ENCODE data around the gene ANKS1B. TPM values are rescaled to one million over a fixed set of nuclear protein-coding genes. Genes with fewer than 3 reads are reported as not detected.
"Not testable (repeated sequence)": the region's sequence is repeated elsewhere in the genome, so short reads cannot be mapped to it uniquely, and the experiment has no call there.

The ANKS1B gene
- total RNA-seq, 1 experiment from 2014 or later, result 0.61 TPM

DNA sequence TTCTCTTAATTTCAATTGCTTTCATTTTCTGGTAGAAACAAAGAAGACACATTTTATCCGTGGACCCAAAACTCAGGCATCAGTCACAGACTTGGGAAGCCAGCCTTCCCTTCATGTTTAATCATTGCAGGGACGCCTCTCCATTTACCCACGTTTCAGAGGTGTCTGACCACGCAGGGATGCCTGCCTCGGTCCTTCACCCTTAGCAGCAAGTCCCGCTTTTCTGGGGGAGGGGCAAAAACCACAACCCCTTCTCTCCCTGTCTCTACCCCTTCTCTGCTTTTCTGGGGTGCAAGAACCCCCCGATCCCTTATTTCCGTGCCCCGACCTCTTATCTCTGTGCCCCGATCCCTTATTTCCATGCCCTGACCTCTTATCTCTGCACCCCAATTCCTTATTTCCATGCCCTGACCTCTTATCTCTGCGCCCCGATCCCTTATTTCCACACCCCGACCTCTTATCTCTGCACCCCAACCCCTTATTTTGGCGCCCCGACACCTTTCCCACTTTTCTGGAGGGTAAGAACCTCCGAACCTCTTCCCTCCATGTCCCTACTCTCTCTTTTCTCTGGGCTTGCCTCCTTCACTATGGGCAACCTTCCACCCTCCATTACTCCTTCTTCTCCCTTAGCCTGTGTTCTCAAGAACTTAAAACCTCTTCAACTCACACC is 268.8 kb downstream of the ANKS1B start:
- H3K9me3 Mint-ChIP-seq (ENCODE audit: unreplicated experiment); POLR2A ChIA-PET; intact Hi-C loops (cut with micrococcal nuclease; ENCODE audit: unreplicated experiment); H3K9me3 ChIP-seq; H3K36me3 Mint-ChIP-seq (ENCODE audit: insufficient read depth, unreplicated experiment); H3K4me3 ChIP-seq (ENCODE audit: low read depth, low read length); DNase-seq; H3K4me1 ChIP-seq; H3K4me1 Mint-ChIP-seq (ENCODE audit: low read depth, unreplicated experiment); H3K36me3 ChIP-seq (ENCODE audit: control insufficient read depth, insufficient read depth, low read length); BruUV-seq (replicated peaks); H3K27ac Mint-ChIP-seq (ENCODE audit: unreplicated experiment); CTCF ChIA-PET; H3K4me3 Mint-ChIP-seq (ENCODE audit: unreplicated experiment); H3K27me3 ChIP-seq (replicated peaks; ENCODE audit: control insufficient read depth, insufficient read depth, low read length): not testable (repeated sequence)
- peaks cover 12% of the 10 kb centered on the region for H3K27me3 Mint-ChIP-seq (ENCODE audit: insufficient read depth, unreplicated experiment)

DNA sequence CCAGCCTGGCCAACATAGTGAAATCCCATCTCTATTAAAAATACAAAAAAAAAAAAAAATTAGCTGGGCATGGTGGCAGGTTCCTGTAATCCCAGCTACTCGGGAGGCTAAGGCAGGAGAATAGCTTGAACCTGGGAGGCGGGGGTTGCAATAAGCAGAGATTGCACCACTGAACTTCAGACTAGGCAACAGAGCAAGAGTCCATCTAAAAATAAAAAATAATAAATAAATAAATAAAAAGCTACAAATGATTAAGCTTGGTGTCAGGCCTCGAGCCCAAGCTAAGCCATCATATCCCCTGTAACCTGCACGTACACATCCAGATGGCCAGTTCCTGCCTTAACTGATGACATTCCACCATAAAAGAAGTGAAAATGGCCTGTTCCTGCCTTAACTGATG is 269.8 kb downstream of the ANKS1B start:
- intact Hi-C loops (cut with micrococcal nuclease; ENCODE audit: unreplicated experiment); H3K4me3 ChIP-seq (ENCODE audit: low read depth, low read length); BruUV-seq (replicated peaks); H3K36me3 Mint-ChIP-seq (ENCODE audit: insufficient read depth, unreplicated experiment); H3K4me3 Mint-ChIP-seq (ENCODE audit: unreplicated experiment); H3K27ac Mint-ChIP-seq (ENCODE audit: unreplicated experiment); H3K9me3 ChIP-seq; POLR2A ChIA-PET; CTCF ChIA-PET; H3K4me1 Mint-ChIP-seq (ENCODE audit: low read depth, unreplicated experiment); H3K36me3 ChIP-seq (ENCODE audit: control insufficient read depth, insufficient read depth, low read length); H3K9me3 Mint-ChIP-seq (ENCODE audit: unreplicated experiment); DNase-seq; H3K27me3 ChIP-seq (replicated peaks; ENCODE audit: control insufficient read depth, insufficient read depth, low read length); H3K4me1 ChIP-seq: not testable (repeated sequence)
- peaks cover 12% of the 10 kb centered on the region for H3K27me3 Mint-ChIP-seq (ENCODE audit: insufficient read depth, unreplicated experiment)

DNA sequence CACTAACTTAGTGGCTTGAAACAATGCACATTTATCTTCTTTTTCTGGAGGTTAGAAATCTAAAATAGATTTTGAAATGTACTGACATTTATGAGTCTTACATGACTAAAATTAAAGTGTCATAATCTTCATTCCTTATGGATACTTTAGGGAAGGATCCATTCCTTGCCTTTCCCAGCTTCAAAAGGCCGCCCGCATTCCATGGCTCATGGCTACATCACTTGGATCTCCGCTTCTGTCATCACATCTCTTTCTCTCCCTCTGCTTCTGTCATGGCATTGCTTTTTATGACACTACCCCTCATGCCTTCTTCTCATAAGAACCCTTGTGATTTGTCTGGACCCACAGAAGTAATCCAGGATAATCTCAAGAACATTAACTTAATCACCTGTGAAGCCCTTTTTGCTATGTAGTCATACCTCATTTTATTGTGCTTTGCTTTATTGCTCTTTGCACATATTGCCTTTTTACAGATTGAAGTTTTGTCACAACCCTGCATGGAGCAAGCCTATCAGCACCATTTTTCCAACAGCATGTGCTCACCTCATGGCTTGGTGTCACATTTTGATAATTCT is 270.7 kb downstream of the ANKS1B start:
- CTCF ChIA-PET, result no interaction called here
- BruUV-seq (replicated peaks), result no TSS peak
- H3K4me1 ChIP-seq, result no peaks in the 10 kb centered on the region
- no peak overlapping the region for H3K4me3 ChIP-seq (ENCODE audit: low read depth, low read length)
- Mint-ChIP-seq H3K27me3 (ENCODE audit: insufficient read depth, unreplicated experiment) (peaks cover 12% of the 10 kb centered on the region), H3K27ac (ENCODE audit: unreplicated experiment) (no peak overlapping the region), H3K4me1 (ENCODE audit: low read depth, unreplicated experiment) (no peaks in the 10 kb centered on the region), H3K9me3 (ENCODE audit: unreplicated experiment) (no peaks in the 10 kb centered on the region), H3K4me3 (ENCODE audit: unreplicated experiment) (no peak overlapping the region), H3K36me3 (ENCODE audit: insufficient read depth, unreplicated experiment) (no peaks in the 10 kb centered on the region)
- no peaks in the 10 kb centered on the region for H3K9me3 ChIP-seq
- intact Hi-C loops (cut with micrococcal nuclease; ENCODE audit: unreplicated experiment), result no loop called here
- no peaks in the 10 kb centered on the region for H3K27me3 ChIP-seq (replicated peaks; ENCODE audit: control insufficient read depth, insufficient read depth, low read length)
- POLR2A ChIA-PET, result no interaction called here
- no peaks in the 10 kb centered on the region for H3K36me3 ChIP-seq (ENCODE audit: control insufficient read depth, insufficient read depth, low read length)
- no peak for DNase-seq
- TF ChIP-seq, protein P1, sequence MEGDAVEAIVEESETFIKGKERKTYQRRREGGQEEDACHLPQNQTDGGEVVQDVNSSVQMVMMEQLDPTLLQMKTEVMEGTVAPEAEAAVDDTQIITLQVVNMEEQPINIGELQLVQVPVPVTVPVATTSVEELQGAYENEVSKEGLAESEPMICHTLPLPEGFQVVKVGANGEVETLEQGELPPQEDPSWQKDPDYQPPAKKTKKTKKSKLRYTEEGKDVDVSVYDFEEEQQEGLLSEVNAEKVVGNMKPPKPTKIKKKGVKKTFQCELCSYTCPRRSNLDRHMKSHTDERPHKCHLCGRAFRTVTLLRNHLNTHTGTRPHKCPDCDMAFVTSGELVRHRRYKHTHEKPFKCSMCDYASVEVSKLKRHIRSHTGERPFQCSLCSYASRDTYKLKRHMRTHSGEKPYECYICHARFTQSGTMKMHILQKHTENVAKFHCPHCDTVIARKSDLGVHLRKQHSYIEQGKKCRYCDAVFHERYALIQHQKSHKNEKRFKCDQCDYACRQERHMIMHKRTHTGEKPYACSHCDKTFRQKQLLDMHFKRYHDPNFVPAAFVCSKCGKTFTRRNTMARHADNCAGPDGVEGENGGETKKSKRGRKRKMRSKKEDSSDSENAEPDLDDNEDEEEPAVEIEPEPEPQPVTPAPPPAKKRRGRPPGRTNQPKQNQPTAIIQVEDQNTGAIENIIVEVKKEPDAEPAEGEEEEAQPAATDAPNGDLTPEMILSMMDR (IDR thresholded peaks at IDR 0.05; ENCODE audit: insufficient read depth in 1 of 2, low read depth in 1 of 2, low read length in 1 of 2, severe bottlenecking in 1 of 2, unreplicated experiment in 1 of 2), result no peak

DNA sequence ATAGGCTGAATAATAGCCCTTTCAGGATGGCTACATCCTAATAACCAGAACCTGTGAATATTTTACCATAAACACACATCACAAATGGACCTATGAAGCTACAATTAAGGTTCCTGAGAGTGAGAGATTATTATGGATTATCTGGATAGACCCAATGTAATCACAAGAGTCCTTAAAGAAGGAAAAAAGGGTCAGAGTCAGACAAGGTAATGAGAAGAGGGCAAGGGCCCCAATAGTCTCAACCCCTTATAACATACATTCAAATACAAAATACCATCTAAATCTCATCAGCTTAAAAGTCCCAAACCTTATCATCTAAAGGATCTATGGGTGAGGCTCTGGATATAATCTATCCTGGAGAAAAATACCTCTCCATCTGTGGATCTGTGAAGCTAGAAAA is 272.5 kb downstream of the ANKS1B start:
- Mint-ChIP-seq H3K9me3 (ENCODE audit: unreplicated experiment) (no peaks in the 10 kb centered on the region), H3K4me1 (ENCODE audit: low read depth, unreplicated experiment) (no peaks in the 10 kb centered on the region), H3K27me3 (ENCODE audit: insufficient read depth, unreplicated experiment) (peaks cover 12% of the 10 kb centered on the region), H3K27ac (ENCODE audit: unreplicated experiment) (no peak overlapping the region), H3K36me3 (ENCODE audit: insufficient read depth, unreplicated experiment) (no peaks in the 10 kb centered on the region), H3K4me3 (ENCODE audit: unreplicated experiment) (no peak overlapping the region)
- ChIA-PET CTCF (no interaction called here), POLR2A (no interaction called here)
- H3K36me3 ChIP-seq (ENCODE audit: control insufficient read depth, insufficient read depth, low read length), result no peaks in the 10 kb centered on the region
- no peaks in the 10 kb centered on the region for H3K9me3 ChIP-seq
- no peaks in the 10 kb centered on the region for H3K4me1 ChIP-seq
- H3K27me3 ChIP-seq (replicated peaks; ENCODE audit: control insufficient read depth, insufficient read depth, low read length), result no peaks in the 10 kb centered on the region
- intact Hi-C loops (cut with micrococcal nuclease; ENCODE audit: unreplicated experiment), result no loop called here
- DNase-seq, result no peak
- no peak overlapping the region for H3K4me3 ChIP-seq (ENCODE audit: low read depth, low read length)
- TF ChIP-seq, protein P1 (IDR thresholded peaks at IDR 0.05; ENCODE audit: insufficient read depth in 1 of 2, low read depth in 1 of 2, low read length in 1 of 2, severe bottlenecking in 1 of 2, unreplicated experiment in 1 of 2), result no peak
- no TSS peak for BruUV-seq (replicated peaks)

Measured in Caco-2 (cell line).